SW 1271 (cell line): ENCODE measurements around the gene SNRPN.
"Not testable (repeated sequence)": the region's sequence is repeated elsewhere in the genome, so short reads cannot be mapped to it uniquely, and the experiment has no call there.

ENCODE experiments used
- DNase-seq, 2 experiments: peaks; one replicate each; lab custom pipeline; 2025; lab: John Stamatoyannopoulos, UW

SNRPN gene

GRCh38 chr15:24971052-24971451 is 16.3 kb downstream of the SNRPN start:
- no peak for DNase-seq

GRCh38 chr15:24971772-24972171 is 17.0 kb downstream of the SNRPN start:
- DNase-seq, result no peak

GRCh38 chr15:24972707-24973106 is 17.9 kb downstream of the SNRPN start:
- not testable (repeated sequence) for DNase-seq

GRCh38 chr15:24976932-24977331 is 22.1 kb downstream of the SNRPN start:
- DNase-seq, result no peak

GRCh38 chr15:24977686-24978085 is 22.9 kb downstream of the SNRPN start:
- DNase-seq, result no peak

GRCh38 chr15:24985224-24985623 is 30.4 kb downstream of the SNRPN start:
- DNase-seq, result no peak

GRCh38 chr15:24986653-24987052 is 31.9 kb downstream of the SNRPN start:
- DNase-seq, result no peak

- DNase-seq, result no peak
Measured at GRCh38 chr15:25019434-25019833, 64.6 kb downstream of the SNRPN start.

GRCh38 chr15:25022233-25022632 is 67.4 kb downstream of the SNRPN start:
- no peak for DNase-seq
